SH-SY5Y (cell line): ENCODE data around the gene MRPS18B.

Experiments used
- GATA2 ChIP-seq: IDR thresholded peaks from 2 replicates; pipeline ENCODE4 v1.6.1; 2011; ENCODE audit warnings: mild to moderate bottlenecking, low read depth, low read length
- GATA3 ChIP-seq: IDR thresholded peaks from 2 replicates; pipeline ENCODE4 v1.6.1; 2011; ENCODE audit warnings: low read depth, mild to moderate bottlenecking, low read length, moderate library complexity

GRCh38 chr6:30603961-30604360, 13.7 kb upstream of the MRPS18B start:
- no peak for TF ChIP-seq GATA3
- TF ChIP-seq GATA2 = no peak
